GM19438 (cell line): ENCODE data around the gene GPLD1.
"Not testable (repeated sequence)": the region's sequence is repeated elsewhere in the genome, so short reads cannot be mapped to it uniquely, and the experiment has no call there.

Source experiments
- ATAC-seq: cut with Tn5 transposase; IDR thresholded peaks from one replicate; pipeline ENCODE4 v1.9.1; 2021; ENCODE audit warnings: low read depth; ENCODE audit not compliant: unreplicated experiment

GPLD1 gene

GRCh38 chr6:24489470-24489869, at the start of gene GPLD1:
Gene GPLD1, minus strand, starts transcription at chr6:24489578. Its CDS starts 67 bp downstream, at chr6:24489511.
- ATAC-seq: no peak

- ATAC-seq: no peak
These were observed 48.5 kb upstream of the GPLD1 start for GRCh38 chr6:24537771-24538385.

- ATAC-seq: no peak
These were observed 47.8 kb upstream of the GPLD1 start for GRCh38 chr6:24537082-24537699.

GRCh38 chr6:24536466-24536865, 47.1 kb upstream of the GPLD1 start:
- ATAC-seq: no peak

- ATAC-seq: no peak
These were observed 45.8 kb upstream of the GPLD1 start for GRCh38 chr6:24535210-24535609.

GRCh38 chr6:24534329-24534728, 45.0 kb upstream of the GPLD1 start:
- ATAC-seq: no peak

- no peak for ATAC-seq
These were observed 40.6 kb upstream of the GPLD1 start for GRCh38 chr6:24529985-24530384.

GRCh38 chr6:24524805-24525204, 35.4 kb upstream of the GPLD1 start:
- ATAC-seq: no peak

GRCh38 chr6:24524329-24524728, 35.0 kb upstream of the GPLD1 start:
- ATAC-seq: no peak

GRCh38 chr6:24522228-24523176, 33.1 kb upstream of the GPLD1 start:
- ATAC-seq: no peak

GRCh38 chr6:24520929-24521546, 31.7 kb upstream of the GPLD1 start:
- ATAC-seq: no peak

GRCh38 chr6:24517659-24518543, 28.5 kb upstream of the GPLD1 start:
- peak; percentile 69 for ATAC-seq

GRCh38 chr6:24513602-24514001, 24.2 kb upstream of the GPLD1 start:
- ATAC-seq: peak; percentile 44

GRCh38 chr6:24511976-24512375, 22.6 kb upstream of the GPLD1 start:
- ATAC-seq: not testable (repeated sequence)

- no peak for ATAC-seq
These were observed 17.6 kb upstream of the GPLD1 start for GRCh38 chr6:24506814-24507520.

GRCh38 chr6:24504649-24505586, 15.5 kb upstream of the GPLD1 start:
- ATAC-seq: no peak

GRCh38 chr6:24504287-24504648, 14.9 kb upstream of the GPLD1 start:
- no peak for ATAC-seq

- no peak for ATAC-seq
These were observed 12.5 kb upstream of the GPLD1 start for GRCh38 chr6:24501914-24502313.
